H1 (cell line): ENCODE data around the gene TRHDE. TPM values are rescaled to one million over a fixed set of nuclear protein-coding genes. Genes with fewer than 3 reads are reported as not detected.

Source experiments
- CTCF ChIA-PET: fragments of 300-600 bp; sonication (Branson Sonifier 250); formaldehyde crosslinking; loops from one replicate; lab custom pipeline; 2021; ENCODE audit not compliant: partially characterized antibody; lab: Charles Lee
- POLR2A ChIA-PET: fragments of 300-600 bp; sonication (Branson Sonifier 250); formaldehyde crosslinking; loops from one replicate; lab custom pipeline; 2021; ENCODE audit warnings: inconsistent platforms; ENCODE audit not compliant: partially characterized antibody; lab: Charles Lee
- DNase-seq, 2 experiments: peaks; one replicate each; pipeline versions ENCODE4 v3.0.0 to v3.0.0-alpha.2; 2010 to 2022; ENCODE audit warnings: low spot score in 2 of 2, low read depth in 1 of 2, mixed read lengths in 1 of 2
- FAIRE-seq: peaks from 2 replicates; lab custom pipeline; 2011; peaks lifted over from hg19 to GRCh38; lab: Jason Lieb, UNC
- H2AFZ ChIP-seq: 2 replicates; pipeline ENCODE4 v1.8.1; 2012; ENCODE audit warnings: low read length, inconsistent platforms
- H2AK5ac ChIP-seq: 2 replicates; pipeline ENCODE4 v1.6.1; 2013; ENCODE audit warnings: low read depth, low read length
- H2BK120ac ChIP-seq: replicated peaks from 2 replicates; pipeline ENCODE3; 2013; ENCODE audit warnings: low read depth, low read length, inconsistent platforms
- H2BK12ac ChIP-seq: 2 replicates; pipeline ENCODE4 v1.6.1; 2013; ENCODE audit warnings: low read depth, low read length
- H2BK15ac ChIP-seq: 2 replicates; pipeline ENCODE4 v1.6.1; 2013; ENCODE audit warnings: low read length
- H2BK20ac ChIP-seq: 2 replicates; pipeline ENCODE4 v1.6.1; 2013; ENCODE audit warnings: low read length
- H2BK5ac ChIP-seq: 2 replicates; pipeline ENCODE4 v1.6.1; 2013; ENCODE audit warnings: low read depth, low read length
- H3K14ac ChIP-seq: 2 replicates; pipeline ENCODE4 v1.6.1; 2013; ENCODE audit warnings: inconsistent platforms; ENCODE audit not compliant: insufficient read length
- H3K18ac ChIP-seq: 2 replicates; pipeline ENCODE4 v1.6.1; 2013; ENCODE audit warnings: low read length; ENCODE audit errors: extremely low read depth
- H3K23ac ChIP-seq: 2 replicates; pipeline ENCODE4 v1.6.1; 2013; ENCODE audit warnings: inconsistent platforms; ENCODE audit not compliant: insufficient read length
- H3K23me2 ChIP-seq: 2 replicates; pipeline ENCODE4 v1.6.1; 2013; ENCODE audit warnings: low read depth, low read length
- H3K27ac ChIP-seq: 2 replicates; pipeline ENCODE4 v1.6.1; 2011; ENCODE audit warnings: low read depth, low read length, inconsistent platforms
- H3K27me3 ChIP-seq, 4 experiments: replicated peaks in 1 of 4; 1 replicate in 1 of 4; 2 replicates in 3 of 4; pipeline versions ENCODE4 v1.6.1 to v1.8.1; 2011 to 2013; ENCODE audit warnings: low read length in 3 of 4, mild to moderate bottlenecking in 3 of 4, inconsistent platforms in 2 of 4, mixed read lengths in 2 of 4, moderate library complexity in 1 of 4; ENCODE audit not compliant: control insufficient read depth in 3 of 4, insufficient read depth in 3 of 4; ENCODE audit errors: extremely low read depth in 1 of 4
- H3K36me3 ChIP-seq, 4 experiments: 2 replicates each; pipeline versions ENCODE4 v1.6.1 to v1.8.1; 2011 to 2013; ENCODE audit warnings: mild to moderate bottlenecking in 4 of 4, low read length in 3 of 4, moderate library complexity in 2 of 4, control low read depth in 1 of 4, inconsistent platforms in 1 of 4; ENCODE audit not compliant: insufficient read depth in 4 of 4, control insufficient read depth in 2 of 4
- H3K4ac ChIP-seq: replicated peaks from 2 replicates; pipeline ENCODE3; 2013; ENCODE audit warnings: low read length, low read depth, mixed read lengths, inconsistent platforms; ENCODE audit not compliant: insufficient read length
- H3K4me1 ChIP-seq, 4 experiments: replicated peaks in 1 of 4; 1 replicate in 1 of 4; 2 replicates in 3 of 4; pipeline versions ENCODE4 v1.6.1 to v1.8.1; 2011 to 2013; ENCODE audit warnings: low read length in 3 of 4, inconsistent platforms in 2 of 4, mixed read lengths in 1 of 4; ENCODE audit not compliant: insufficient read depth in 4 of 4, control insufficient read depth in 3 of 4
- H3K4me2 ChIP-seq, 2 experiments: 2 replicates each; pipeline versions ENCODE4 v1.6.1 to v1.8.1; 2011 to 2013; ENCODE audit warnings: low read depth in 2 of 2, low read length in 2 of 2, control low read depth in 1 of 2, inconsistent platforms in 1 of 2, mild to moderate bottlenecking in 1 of 2; ENCODE audit not compliant: insufficient read depth in 1 of 2
- H3K4me3 ChIP-seq, 4 experiments: fragments of 200-600, 300-600 bp in 1 of 4; sonication (generic), shearing (Covaris generic), sonication (Bioruptor Twin) in 1 of 4; 2 replicates each; pipeline versions ENCODE4 v1.5.1 to v1.8.1; 2011 to 2016; ENCODE audit warnings: low read length in 4 of 4, low read depth in 3 of 4, control low read depth in 2 of 4, inconsistent platforms in 2 of 4, mild to moderate bottlenecking in 2 of 4, mixed read lengths in 1 of 4, moderate library complexity in 1 of 4; ENCODE audit not compliant: insufficient read depth in 2 of 4; ENCODE audit errors: extremely low read depth in 1 of 4
- H3K56ac ChIP-seq: replicated peaks from 2 replicates; pipeline ENCODE3; 2013; ENCODE audit warnings: low read depth, mild to moderate bottlenecking, mixed read lengths, low read length, inconsistent platforms; ENCODE audit not compliant: insufficient read length
- H3K79me1 ChIP-seq: 2 replicates; pipeline ENCODE4 v1.6.1; 2013; ENCODE audit warnings: low read depth, low read length, control low read depth
- H3K79me2 ChIP-seq, 2 experiments: 2 replicates each; pipeline versions ENCODE4 v1.6.1 to v1.8.1; 2012 to 2013; ENCODE audit warnings: low read length in 2 of 2, mild to moderate bottlenecking in 2 of 2, inconsistent platforms in 1 of 2; ENCODE audit not compliant: insufficient read depth in 2 of 2, control insufficient read depth in 1 of 2
- H3K9ac ChIP-seq, 4 experiments: replicated peaks in 1 of 4; 1 replicate in 1 of 4; 2 replicates in 3 of 4; pipeline versions ENCODE4 v1.6.1 to v1.8.1; 2011 to 2013; ENCODE audit warnings: low read depth in 3 of 4, low read length in 3 of 4, control low read depth in 2 of 4, mild to moderate bottlenecking in 2 of 4, moderate library complexity in 2 of 4, inconsistent platforms in 1 of 4; ENCODE audit errors: extremely low read depth in 1 of 4
- H3K9me3 ChIP-seq, 2 experiments: 2 replicates each; pipeline versions ENCODE4 v1.6.1 to v1.8.1; 2012 to 2013; ENCODE audit warnings: mild to moderate bottlenecking in 2 of 2, moderate library complexity in 2 of 2, control low read depth in 1 of 2, inconsistent platforms in 1 of 2, low read depth in 1 of 2, low read length in 1 of 2, mixed read lengths in 1 of 2; ENCODE audit not compliant: insufficient read depth in 2 of 2
- H4K20me1 ChIP-seq, 2 experiments: replicated peaks in 1 of 2; 2 replicates each; pipeline versions ENCODE3 to v1.8.1; 2011 to 2013; ENCODE audit warnings: inconsistent platforms in 2 of 2, low read length in 2 of 2, mild to moderate bottlenecking in 1 of 2; ENCODE audit not compliant: insufficient read depth in 2 of 2, control insufficient read depth in 1 of 2
- H4K5ac ChIP-seq: 2 replicates; pipeline ENCODE4 v1.6.1; 2013; ENCODE audit warnings: low read length, low read depth, mixed read lengths, inconsistent platforms; ENCODE audit not compliant: insufficient read length
- H4K8ac ChIP-seq: 2 replicates; pipeline ENCODE4 v1.8.0; 2013; ENCODE audit warnings: mild to moderate bottlenecking, moderate library complexity, low read length, inconsistent platforms; ENCODE audit not compliant: insufficient read depth; ENCODE audit errors: extremely low read depth
- H4K91ac ChIP-seq: replicated peaks from 2 replicates; pipeline ENCODE3; 2013; ENCODE audit warnings: low read length, mixed read lengths, inconsistent platforms; ENCODE audit not compliant: insufficient read length
- BACH1 ChIP-seq: IDR thresholded peaks from 2 replicates; pipeline ENCODE4 v1.6.1; 2012; ENCODE audit warnings: low read length, improper control_type of control experiment
- BCL11A ChIP-seq, 2 experiments: IDR thresholded peaks; one replicate each; pipeline ENCODE4 v1.6.1; 2011; ENCODE audit warnings: low read depth in 2 of 2, low read length in 2 of 2, mild to moderate bottlenecking in 2 of 2
- BRCA1 ChIP-seq: IDR thresholded peaks from 2 replicates; pipeline ENCODE4 v1.6.1; 2012; ENCODE audit warnings: low read depth, low read length, improper control_type of control experiment
- CBX5 ChIP-seq: fragments of 300-800, 300-1000 bp; sonication (generic); IDR thresholded peaks from 2 replicates; pipeline ENCODE4 v1.7.1; 2016; ENCODE audit warnings: antibody characterized with exemption, low read length, low read depth
- CEBPB ChIP-seq: IDR thresholded peaks from 2 replicates; pipeline ENCODE4 v1.6.1; 2012; ENCODE audit warnings: low read depth, low read length
- HDAC2 ChIP-seq, 2 experiments: fragments of 300-600 bp in 1 of 2; sonication (generic) in 1 of 2; IDR thresholded peaks; 2 replicates each; pipeline ENCODE4 v1.6.1; 2011 to 2012; ENCODE audit warnings: low read depth in 2 of 2, low read length in 2 of 2, mild to moderate bottlenecking in 2 of 2, moderate library complexity in 2 of 2, borderline replicate concordance in 1 of 2, inconsistent platforms in 1 of 2
- HDAC6 ChIP-seq: IDR thresholded peaks from one replicate; pipeline ENCODE4 v1.7.1; 2012; ENCODE audit warnings: low read depth, mild to moderate bottlenecking, inconsistent platforms, low read length, moderate library complexity
- PHF8 ChIP-seq: fragments of 200-600 bp; sonication (generic); conservative IDR thresholded peaks from 2 replicates; pipeline ENCODE4 v1.7.1; 2012; ENCODE audit warnings: low read depth, mild to moderate bottlenecking, inconsistent platforms, low read length, moderate library complexity
- POU5F1 ChIP-seq: IDR thresholded peaks from 2 replicates; pipeline ENCODE4 v1.6.1; 2011; ENCODE audit warnings: low read depth, mild to moderate bottlenecking, low read length, moderate library complexity
- RAD21 ChIP-seq, 2 experiments: IDR thresholded peaks in 1 of 2; conservative IDR thresholded peaks in 1 of 2; 2 replicates each; pipeline ENCODE4 v1.6.1; 2011; ENCODE audit warnings: low read depth in 2 of 2, low read length in 2 of 2, improper control_type of control experiment in 1 of 2, inconsistent platforms in 1 of 2, mild to moderate bottlenecking in 1 of 2, moderate library complexity in 1 of 2
- SIRT6 ChIP-seq: IDR thresholded peaks from one replicate; pipeline ENCODE4 v1.7.1; 2012; ENCODE audit warnings: low read length, inconsistent platforms
- SIX5 ChIP-seq: IDR thresholded peaks from 2 replicates; pipeline ENCODE4 v1.6.1; 2011; ENCODE audit warnings: mild to moderate bottlenecking, low read depth, low read length
- SP2 ChIP-seq: IDR thresholded peaks from 2 replicates; pipeline ENCODE4 v1.6.1; 2012; ENCODE audit warnings: mild to moderate bottlenecking, low read length, inconsistent platforms
- SP4 ChIP-seq: IDR thresholded peaks from 2 replicates; pipeline ENCODE4 v1.6.1; 2012; ENCODE audit warnings: low read length, inconsistent platforms
- TAF1 ChIP-seq: IDR thresholded peaks from 2 replicates; pipeline ENCODE4 v1.6.1; 2011; ENCODE audit warnings: mild to moderate bottlenecking, low read depth, low read length
- TCF12 ChIP-seq: IDR thresholded peaks from 2 replicates; pipeline ENCODE4 v1.6.1; 2011; ENCODE audit warnings: low read depth, mild to moderate bottlenecking, low read length
- WGBS, 2 experiments: shearing (Covaris generic) in 1 of 2; methylation state at CpG; one replicate each; pipeline versions ENCODE4 v1.1.6 to v1.1.7; 2013 to 2015; ENCODE audit warnings: low lambda C conversion rate in 2 of 2, mixed read lengths in 2 of 2, inconsistent platforms in 1 of 2, low coverage in 1 of 2, missing lambda C conversion rate in 1 of 2; ENCODE audit not compliant: insufficient replicate concordance in 2 of 2, insufficient coverage in 1 of 2, insufficient read length in 1 of 2; ENCODE audit errors: extremely low coverage in 1 of 2, missing lambda C conversion rate in 1 of 2; 5-methylcytosine and 5-hydroxymethylcytosine counted together
- polyA plus RNA-seq, 7 experiments: library from polyadenylated mRNA; depleted of rRNA in 3 of 7; stranded (reverse) in 5 of 7; unstranded in 2 of 7; fragments of >200 nt in 5 of 7; fragments of 200-250 nt in 2 of 7; gene quantifications; 1 replicate in 5 of 7; 2 replicates in 1 of 7; 4 replicates in 1 of 7; pipeline versions ENCODE4 v1.2.1 to v1.2.3, GENCODE V29; 2011 to 2013; ENCODE audit warnings: missing spikeins in 2 of 7, mixed read lengths in 2 of 7
- total RNA-seq: library from RNA; stranded (reverse); fragmentation: NEBNext Ultra II Directional; extraction: Animal tissue kit (Norgen Biotek cat#: 25700); gene quantifications from 2 replicates; pipeline ENCODE4 v1.2.1, GENCODE V29; 2021

TRHDE gene
- total and polyA plus RNA-seq, 2 of the 8 experiments (the other 6 are each of a cell fraction or from before 2014, with no cell fraction given): 1.3 to 5.0 TPM

DNA sequence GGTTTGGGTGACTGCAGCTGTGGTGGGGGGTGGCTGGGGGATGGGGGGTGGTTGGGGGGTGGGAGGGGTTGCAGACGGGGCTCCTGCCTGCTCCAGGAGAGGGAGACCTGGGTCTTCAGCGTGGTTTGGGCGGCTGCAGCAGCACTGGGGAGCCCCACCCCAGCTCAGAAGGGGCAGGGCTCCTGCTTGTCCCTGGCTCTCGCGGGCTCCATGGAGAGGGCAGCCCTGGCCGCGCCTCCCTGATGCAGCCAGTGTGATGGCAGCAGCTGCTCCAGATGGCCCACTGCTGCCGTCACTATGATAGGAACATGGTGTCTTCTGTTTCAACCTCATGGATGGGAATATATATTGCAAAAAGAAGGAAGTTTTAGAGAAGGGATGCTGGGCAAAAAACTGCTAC is 22.9 kb downstream of the TRHDE start:
- H3K23me2 ChIP-seq: no peaks in the 10 kb centered on the region; the same call in 1 of the 2 replicates
- H3K79me2 ChIP-seq: no peaks in the 10 kb centered on the region
- no peak overlapping the region for H3K4me3 ChIP-seq
- WGBS, 2 experiments: 91% methylated on average over 7 of the region's 8 CpGs; no CpG with 5 or more reads in 1 of the 2 experiments
- H3K27ac ChIP-seq: no peak overlapping the region
- no peak overlapping the region for H4K91ac ChIP-seq
- H2BK20ac ChIP-seq: no peak overlapping the region
- H3K9ac ChIP-seq: no peak overlapping the region
- DNase-seq: no peak
- no peak overlapping the region for H2BK5ac ChIP-seq
- H3K14ac ChIP-seq: no peak overlapping the region
- H3K79me1 ChIP-seq: 0 out of 2 replicates have a peak, but pooled peaks cover 2% of the 10 kb centered on the region
- H3K18ac ChIP-seq: no peak overlapping the region
- H3K9me3 ChIP-seq: no peaks in the 10 kb centered on the region
- no peaks in the 10 kb centered on the region for H3K27me3 ChIP-seq
- H2BK15ac ChIP-seq: no peak overlapping the region
- H2AFZ ChIP-seq: no peak overlapping the region
- H3K4ac ChIP-seq: no peak overlapping the region
- H4K5ac ChIP-seq: no peak overlapping the region
- no peak overlapping the region for H3K23ac ChIP-seq
- H3K4me2 ChIP-seq: no peak overlapping the region
- no peaks in the 10 kb centered on the region for H4K20me1 ChIP-seq
- H4K8ac ChIP-seq: no peak overlapping the region
- H3K36me3 ChIP-seq: no peaks in the 10 kb centered on the region
- H2AK5ac ChIP-seq: no peak overlapping the region
- H3K56ac ChIP-seq: no peak overlapping the region
- H3K4me1 ChIP-seq: no peaks in the 10 kb centered on the region; a peak in 1 of 7 replicates
- H2BK12ac ChIP-seq: no peak overlapping the region
- POLR2A ChIA-PET: no interaction called here
- FAIRE-seq: no peak
- no peak overlapping the region for H2BK120ac ChIP-seq
- CTCF ChIA-PET: interaction anchor here (0.8 to 2.5 kb wide), 4 partner anchors 11 to 30 kb away, joined by 3 to 8 read pairs (median 4); partner anchors contain the start of gene TRHDE
- TF ChIP-seq TCF12: no peak
- TF ChIP-seq SIRT6: no peak
- TF ChIP-seq BCL11A (IDR thresholded peaks at IDR 0.05; ENCODE audit: low read depth in 2 of 2, low read length in 2 of 2): no peak
- no peak for TF ChIP-seq RAD21 (IDR thresholded peaks at IDR 0.05 in 1 of 2, conservative IDR thresholded peaks at IDR 0.05 in 1 of 2; ENCODE audit: low read depth in 2 of 2, low read length in 2 of 2)
- TF ChIP-seq PHF8: no peak
- no peak for TF ChIP-seq HDAC2 (IDR thresholded peaks at IDR 0.05; ENCODE audit: borderline replicate concordance in 1 of 2, low read depth in 2 of 2, low read length in 2 of 2)
- no peak for TF ChIP-seq POU5F1
- TF ChIP-seq BACH1: no peak
- no peak for TF ChIP-seq CBX5
- no peak for TF ChIP-seq HDAC6
- TF ChIP-seq BRCA1: no peak
- no peak for TF ChIP-seq TAF1
- TF ChIP-seq CEBPB: no peak
- TF ChIP-seq SP2: no peak
- no peak for TF ChIP-seq SP4
- TF ChIP-seq SIX5: no peak
